ENCODE data around the gene SLF2. TPM values are rescaled to one million over a fixed set of nuclear protein-coding genes. Genes with fewer than 3 reads are reported as not detected.

SLF2 gene
- total and polyA plus RNA-seq, 4 donors: 4.0 to 18.8 (median 12.1) TPM

- no peak overlapping the region for H3K4me3 ChIP-seq (ENCODE audit: low read depth in 1 of 3, low read length in 3 of 3)
- peaks cover 0 to 4% (median 3%) of the 10 kb centered on the region in 4 donors for H3K27me3 ChIP-seq (ENCODE audit: control insufficient read depth in 4 of 4, insufficient read depth in 4 of 4, low read length in 3 of 4)
- TF ChIP-seq EGR1 (IDR thresholded peaks at IDR 0.05; ENCODE audit: low read depth in 2 of 2) (no peak), NR2F2 (IDR thresholded peaks at IDR 0.05) (no peak), RXRA (IDR thresholded peaks at IDR 0.05) (no peak), FOXA2 (IDR thresholded peaks at IDR 0.05) (no peak), RAD21 (IDR thresholded peaks at IDR 0.05) (no peak), HNF4A (conservative IDR thresholded peaks at IDR 0.05) (no peak)
- TF ChIP-seq, protein P1, sequence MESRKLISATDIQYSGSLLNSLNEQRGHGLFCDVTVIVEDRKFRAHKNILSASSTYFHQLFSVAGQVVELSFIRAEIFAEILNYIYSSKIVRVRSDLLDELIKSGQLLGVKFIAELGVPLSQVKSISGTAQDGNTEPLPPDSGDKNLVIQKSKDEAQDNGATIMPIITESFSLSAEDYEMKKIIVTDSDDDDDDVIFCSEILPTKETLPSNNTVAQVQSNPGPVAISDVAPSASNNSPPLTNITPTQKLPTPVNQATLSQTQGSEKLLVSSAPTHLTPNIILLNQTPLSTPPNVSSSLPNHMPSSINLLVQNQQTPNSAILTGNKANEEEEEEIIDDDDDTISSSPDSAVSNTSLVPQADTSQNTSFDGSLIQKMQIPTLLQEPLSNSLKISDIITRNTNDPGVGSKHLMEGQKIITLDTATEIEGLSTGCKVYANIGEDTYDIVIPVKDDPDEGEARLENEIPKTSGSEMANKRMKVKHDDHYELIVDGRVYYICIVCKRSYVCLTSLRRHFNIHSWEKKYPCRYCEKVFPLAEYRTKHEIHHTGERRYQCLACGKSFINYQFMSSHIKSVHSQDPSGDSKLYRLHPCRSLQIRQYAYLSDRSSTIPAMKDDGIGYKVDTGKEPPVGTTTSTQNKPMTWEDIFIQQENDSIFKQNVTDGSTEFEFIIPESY (IDR thresholded peaks at IDR 0.05): no peak
- no peak for DNase-seq (ENCODE audit: low spot score)
- H3K27ac ChIP-seq (ENCODE audit: low read depth in 1 of 2, low read length in 2 of 2): no peak overlapping the region
- H3K9ac ChIP-seq (ENCODE audit: low read depth in 1 of 2, low read length in 2 of 2): no peak overlapping the region
- H3K9me3 ChIP-seq (ENCODE audit: control insufficient read depth in 4 of 4, low read length in 3 of 4): no peaks in the 10 kb centered on the region
- no peaks in the 10 kb centered on the region for H3K4me1 ChIP-seq (ENCODE audit: control insufficient read depth in 4 of 4, insufficient read depth in 4 of 4, low read length in 3 of 4)
- H3K36me3 ChIP-seq (ENCODE audit: control insufficient read depth in 4 of 4, insufficient read depth in 3 of 4, low read depth in 1 of 4, low read length in 3 of 4): no peaks in the 10 kb centered on the region
- 74% methylated on average over 4 of the region's 4 CpGs for WGBS
Observed at GRCh38 chr10:100899171-100899570, 13.6 kb upstream of the SLF2 start.

GRCh38 chr10:100901051-100901450, 11.7 kb upstream of the SLF2 start:
- TF ChIP-seq, protein P2, sequence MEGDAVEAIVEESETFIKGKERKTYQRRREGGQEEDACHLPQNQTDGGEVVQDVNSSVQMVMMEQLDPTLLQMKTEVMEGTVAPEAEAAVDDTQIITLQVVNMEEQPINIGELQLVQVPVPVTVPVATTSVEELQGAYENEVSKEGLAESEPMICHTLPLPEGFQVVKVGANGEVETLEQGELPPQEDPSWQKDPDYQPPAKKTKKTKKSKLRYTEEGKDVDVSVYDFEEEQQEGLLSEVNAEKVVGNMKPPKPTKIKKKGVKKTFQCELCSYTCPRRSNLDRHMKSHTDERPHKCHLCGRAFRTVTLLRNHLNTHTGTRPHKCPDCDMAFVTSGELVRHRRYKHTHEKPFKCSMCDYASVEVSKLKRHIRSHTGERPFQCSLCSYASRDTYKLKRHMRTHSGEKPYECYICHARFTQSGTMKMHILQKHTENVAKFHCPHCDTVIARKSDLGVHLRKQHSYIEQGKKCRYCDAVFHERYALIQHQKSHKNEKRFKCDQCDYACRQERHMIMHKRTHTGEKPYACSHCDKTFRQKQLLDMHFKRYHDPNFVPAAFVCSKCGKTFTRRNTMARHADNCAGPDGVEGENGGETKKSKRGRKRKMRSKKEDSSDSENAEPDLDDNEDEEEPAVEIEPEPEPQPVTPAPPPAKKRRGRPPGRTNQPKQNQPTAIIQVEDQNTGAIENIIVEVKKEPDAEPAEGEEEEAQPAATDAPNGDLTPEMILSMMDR (IDR thresholded peaks at IDR 0.05; ENCODE audit: low read depth, low read length, missing input control): no peak
- TF ChIP-seq JUND (IDR thresholded peaks at IDR 0.05): no peak
- no peak for TF ChIP-seq SP1 (IDR thresholded peaks at IDR 0.05)
- TF ChIP-seq, protein P3, sequence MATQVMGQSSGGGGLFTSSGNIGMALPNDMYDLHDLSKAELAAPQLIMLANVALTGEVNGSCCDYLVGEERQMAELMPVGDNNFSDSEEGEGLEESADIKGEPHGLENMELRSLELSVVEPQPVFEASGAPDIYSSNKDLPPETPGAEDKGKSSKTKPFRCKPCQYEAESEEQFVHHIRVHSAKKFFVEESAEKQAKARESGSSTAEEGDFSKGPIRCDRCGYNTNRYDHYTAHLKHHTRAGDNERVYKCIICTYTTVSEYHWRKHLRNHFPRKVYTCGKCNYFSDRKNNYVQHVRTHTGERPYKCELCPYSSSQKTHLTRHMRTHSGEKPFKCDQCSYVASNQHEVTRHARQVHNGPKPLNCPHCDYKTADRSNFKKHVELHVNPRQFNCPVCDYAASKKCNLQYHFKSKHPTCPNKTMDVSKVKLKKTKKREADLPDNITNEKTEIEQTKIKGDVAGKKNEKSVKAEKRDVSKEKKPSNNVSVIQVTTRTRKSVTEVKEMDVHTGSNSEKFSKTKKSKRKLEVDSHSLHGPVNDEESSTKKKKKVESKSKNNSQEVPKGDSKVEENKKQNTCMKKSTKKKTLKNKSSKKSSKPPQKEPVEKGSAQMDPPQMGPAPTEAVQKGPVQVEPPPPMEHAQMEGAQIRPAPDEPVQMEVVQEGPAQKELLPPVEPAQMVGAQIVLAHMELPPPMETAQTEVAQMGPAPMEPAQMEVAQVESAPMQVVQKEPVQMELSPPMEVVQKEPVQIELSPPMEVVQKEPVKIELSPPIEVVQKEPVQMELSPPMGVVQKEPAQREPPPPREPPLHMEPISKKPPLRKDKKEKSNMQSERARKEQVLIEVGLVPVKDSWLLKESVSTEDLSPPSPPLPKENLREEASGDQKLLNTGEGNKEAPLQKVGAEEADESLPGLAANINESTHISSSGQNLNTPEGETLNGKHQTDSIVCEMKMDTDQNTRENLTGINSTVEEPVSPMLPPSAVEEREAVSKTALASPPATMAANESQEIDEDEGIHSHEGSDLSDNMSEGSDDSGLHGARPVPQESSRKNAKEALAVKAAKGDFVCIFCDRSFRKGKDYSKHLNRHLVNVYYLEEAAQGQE (IDR thresholded peaks at IDR 0.05): no peak
- TF ChIP-seq, protein P4, sequence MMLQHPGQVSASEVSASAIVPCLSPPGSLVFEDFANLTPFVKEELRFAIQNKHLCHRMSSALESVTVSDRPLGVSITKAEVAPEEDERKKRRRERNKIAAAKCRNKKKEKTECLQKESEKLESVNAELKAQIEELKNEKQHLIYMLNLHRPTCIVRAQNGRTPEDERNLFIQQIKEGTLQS (IDR thresholded peaks at IDR 0.05): no peak
- TF ChIP-seq RAD21 (IDR thresholded peaks at IDR 0.05): no peak
- TF ChIP-seq TAF1 (conservative IDR thresholded peaks at IDR 0.05): no peak
- Histone ChIP-seq H3K27me3 (ENCODE audit: control insufficient read depth in 4 of 4, insufficient read depth in 4 of 4, low read length in 3 of 4) (peaks cover 0 to 4% (median 1%) of the 10 kb centered on the region in 4 donors), H3K9me3 (ENCODE audit: control insufficient read depth in 4 of 4, low read length in 3 of 4) (no peaks in the 10 kb centered on the region), H3K27ac (ENCODE audit: low read depth in 1 of 2, low read length in 2 of 2) (no peak overlapping the region), H3K4me3 (ENCODE audit: low read depth in 1 of 3, low read length in 3 of 3) (no peak overlapping the region), H3K9ac (ENCODE audit: low read depth in 1 of 2, low read length in 2 of 2) (no peak overlapping the region), H3K4me1 (ENCODE audit: control insufficient read depth in 4 of 4, insufficient read depth in 4 of 4, low read length in 3 of 4) (no peaks in the 10 kb centered on the region), H3K36me3 (ENCODE audit: control insufficient read depth in 4 of 4, insufficient read depth in 3 of 4, low read depth in 1 of 4, low read length in 3 of 4) (no peaks in the 10 kb centered on the region)
- 86% methylated on average over 6 of the region's 6 CpGs for WGBS
- no peak for DNase-seq (ENCODE audit: low spot score)

Data from liver (tissue), 9 donors.